Neural cell (in vitro differentiated cells): ENCODE data around the gene ANKRD44.

Source experiments
- CTCF ChIP-seq: fragments of 450-650 bp; IDR thresholded peaks from 2 replicates; pipeline ENCODE4 v1.5.1; 2014; ENCODE audit warnings: antibody characterized with exemption, mild to moderate bottlenecking, moderate library complexity; ENCODE audit not compliant: poor library complexity, severe bottlenecking
- EP300 ChIP-seq: fragments of 450-650 bp; conservative IDR thresholded peaks from 2 replicates; pipeline ENCODE4 v1.6.1; 2014; ENCODE audit warnings: antibody characterized with exemption, mild to moderate bottlenecking, moderate library complexity; ENCODE audit not compliant: poor library complexity, severe bottlenecking
- EZH2 ChIP-seq: fragments of 200-600, 300-800 bp; shearing (Covaris generic), sonication (generic); IDR thresholded peaks from 2 replicates; pipeline ENCODE4 v1.6.1; 2014; ENCODE audit warnings: antibody characterized with exemption, low read length, borderline replicate concordance, mild to moderate bottlenecking; ENCODE audit not compliant: insufficient read depth, poor library complexity, severe bottlenecking
- POLR2AphosphoS5 ChIP-seq: IDR thresholded peaks from 2 replicates; pipeline ENCODE4 v1.6.1; 2012
- RAD21 ChIP-seq: fragments of 450-650 bp; conservative IDR thresholded peaks from 2 replicates; pipeline ENCODE4 v1.6.1; 2014; ENCODE audit warnings: antibody characterized with exemption, mild to moderate bottlenecking, moderate library complexity
- REST ChIP-seq: IDR thresholded peaks from 2 replicates; pipeline ENCODE4 v1.6.1; 2012; ENCODE audit warnings: borderline replicate concordance

GRCh38 chr2:197250084-197250397 lies 60.5 kb downstream of the ANKRD44 start:
- no peak for TF ChIP-seq CTCF
- TF ChIP-seq POLR2AphosphoS5, result no peak
- TF ChIP-seq EZH2, result no peak
- TF ChIP-seq RAD21, result no peak
- no peak for TF ChIP-seq REST
- no peak for TF ChIP-seq EP300
